HCT116 (cell line): ENCODE measurements around the gene UACA. TPM values are rescaled to one million over a fixed set of nuclear protein-coding genes. Genes with fewer than 3 reads are reported as not detected.

ENCODE experiments used
- ATAC-seq: fragments of 200-7000 bp; cut with Tn5 transposase; 2 replicates; pipeline ENCODE4 v1.9.1; 2020; ENCODE audit warnings: mild to moderate bottlenecking, moderate library complexity
- BruUV-seq: library from RNA; stranded (reverse); fragments of 400-500 nt; replicated peaks from 2 replicates; lab custom pipeline; 2021; lab: Mats Ljungman, UMichigan
- CTCF ChIA-PET: fragments of 300-600 bp; sonication (Branson Sonifier 250); formaldehyde crosslinking; loops from one replicate; lab custom pipeline; 2021; ENCODE audit warnings: antibody characterized with exemption; lab: Charles Lee
- POLR2A ChIA-PET: fragments of 300-600, 350-600 bp; sonication (Branson Sonifier 250); formaldehyde crosslinking; loops from one replicate; lab custom pipeline; 2021; ENCODE audit warnings: antibody characterized with exemption; lab: Charles Lee
- RAD21 ChIA-PET, 2 experiments: fragments of 300-600 bp; sonication (Branson Sonifier 250); formaldehyde crosslinking; loops; one replicate each; lab custom pipeline; 2023; ENCODE audit warnings: low total read pairs in 2 of 2; ENCODE audit not compliant: uncharacterized antibody in 2 of 2, unreplicated experiment in 2 of 2, low non-redundant PET in 1 of 2; lab: Charles Lee
- DNase-seq: peaks from one replicate; pipeline ENCODE4 v3.0.0-alpha.2; 2010; ENCODE audit warnings: low read depth, low spot score
- H2AFZ ChIP-seq: fragments of 200-600 bp; shearing (Covaris generic), sonication (generic); 2 replicates; pipeline ENCODE4 v1.6.1; 2017; ENCODE audit warnings: low read depth, mixed run types, mixed read lengths, antibody characterized with exemption, low read length; ENCODE audit not compliant: poor library complexity, severe bottlenecking
- H3K27ac ChIP-seq: 2 replicates; pipeline ENCODE4 v1.5.1; 2012; ENCODE audit warnings: low read depth, low read length
- H3K27me3 ChIP-seq: fragments of 200-600 bp; sonication (generic); 2 replicates; pipeline ENCODE4 v1.6.1; 2016; ENCODE audit warnings: mixed run types, low read length, mixed read lengths; ENCODE audit not compliant: insufficient read depth
- H3K36me3 ChIP-seq, 2 experiments: fragments of 200-500 bp in 1 of 2; fragments of 200-600 bp in 1 of 2; sonication (Bioruptor generic) in 1 of 2; sonication (generic) in 1 of 2; 2 replicates each; pipeline versions ENCODE4 v1.5.1 to v1.6.1; 2014 to 2016; ENCODE audit warnings: low read length in 2 of 2, inconsistent platforms in 1 of 2, mixed read lengths in 1 of 2, mixed run types in 1 of 2; ENCODE audit not compliant: insufficient read depth in 2 of 2, control insufficient read depth in 1 of 2
- H3K4me1 ChIP-seq, 2 experiments: fragments of 200-600 bp in 1 of 2; sonication (generic) in 1 of 2; 2 replicates each; pipeline versions ENCODE4 v1.5.1 to v1.6.1; 2012 to 2017; ENCODE audit warnings: low read length in 2 of 2, inconsistent platforms in 1 of 2, mild to moderate bottlenecking in 1 of 2, mixed read lengths in 1 of 2, mixed run types in 1 of 2, moderate library complexity in 1 of 2; ENCODE audit not compliant: insufficient read depth in 2 of 2, control insufficient read depth in 1 of 2
- H3K4me2 ChIP-seq: fragments of 200-600 bp; sonication (generic); 2 replicates; pipeline ENCODE4 v1.6.1; 2017; ENCODE audit warnings: mixed run types, low read length, mixed read lengths
- H3K4me3 ChIP-seq, 2 experiments: fragments of 200-600 bp in 1 of 2; sonication (generic) in 1 of 2; replicated peaks in 1 of 2; 2 replicates each; pipeline ENCODE4 v1.5.1; 2011 to 2016; ENCODE audit warnings: low read length in 2 of 2, control low read depth in 1 of 2, low read depth in 1 of 2, mild to moderate bottlenecking in 1 of 2, mixed read lengths in 1 of 2, mixed run types in 1 of 2
- H3K79me2 ChIP-seq: fragments of 200-600 bp; sonication (generic); 2 replicates; pipeline ENCODE4 v1.6.1; 2017; ENCODE audit warnings: mild to moderate bottlenecking, mixed run types, low read length, moderate library complexity, mixed read lengths; ENCODE audit not compliant: insufficient read depth
- H3K9ac ChIP-seq: fragments of 200-600 bp; sonication (generic); 2 replicates; pipeline ENCODE4 v1.6.1; 2016; ENCODE audit warnings: low read length, mixed read lengths
- H3K9me2 ChIP-seq: fragments of 200-600 bp; sonication (generic), shearing (Covaris generic); 2 replicates; pipeline ENCODE4 v1.6.1; 2017; ENCODE audit warnings: mixed run types, mild to moderate bottlenecking, moderate library complexity; ENCODE audit not compliant: insufficient read depth
- H3K9me3 ChIP-seq, 2 experiments: fragments of 200-500 bp in 1 of 2; fragments of 200-600 bp in 1 of 2; sonication (Bioruptor generic) in 1 of 2; sonication (generic) in 1 of 2; 2 replicates each; pipeline ENCODE4 v1.6.1; 2014 to 2017; ENCODE audit warnings: low read length in 2 of 2, mixed read lengths in 2 of 2, inconsistent platforms in 1 of 2, low read depth in 1 of 2, mild to moderate bottlenecking in 1 of 2, mixed run types in 1 of 2, moderate library complexity in 1 of 2; ENCODE audit not compliant: control insufficient read depth in 1 of 2, insufficient read depth in 1 of 2
- H4K20me1 ChIP-seq: fragments of 200-600 bp; sonication (generic), shearing (Covaris generic); 2 replicates; pipeline ENCODE4 v1.6.1; 2017; ENCODE audit warnings: mixed run types, mild to moderate bottlenecking, moderate library complexity; ENCODE audit not compliant: insufficient read depth
- ATF3 ChIP-seq: IDR thresholded peaks from 2 replicates; pipeline ENCODE4 v1.6.1; 2012
- EGR1 ChIP-seq: IDR thresholded peaks from 2 replicates; pipeline ENCODE4 v1.6.1; 2012; ENCODE audit warnings: low read depth
- EZH2 ChIP-seq: fragments of 200-600 bp; sonication (generic); IDR thresholded peaks from 2 replicates; pipeline ENCODE4 v1.6.1; 2017; ENCODE audit warnings: antibody characterized with exemption, mixed run types
- EZH2phosphoT487 ChIP-seq: fragments of 200-600 bp; IDR thresholded peaks from 2 replicates; pipeline ENCODE4 v1.6.1; 2018; ENCODE audit warnings: antibody characterized with exemption, borderline replicate concordance
- JUND ChIP-seq: IDR thresholded peaks from 2 replicates; pipeline ENCODE4 v1.6.1; 2012
- MAX ChIP-seq: IDR thresholded peaks from 2 replicates; pipeline ENCODE4 v1.6.1; 2012
- POLR2A ChIP-seq: IDR thresholded peaks from 2 replicates; pipeline ENCODE4 v1.7.0; 2011; ENCODE audit warnings: borderline replicate concordance; ENCODE audit not compliant: insufficient read depth, insufficient read length; ENCODE audit errors: extremely low read depth
- POLR2AphosphoS5 ChIP-seq: IDR thresholded peaks from 2 replicates; pipeline ENCODE4 v1.6.1; 2011; ENCODE audit warnings: mild to moderate bottlenecking, low read depth, low read length, moderate library complexity
- RAD21 ChIP-seq: IDR thresholded peaks from 2 replicates; pipeline ENCODE4 v1.6.1; 2012; ENCODE audit warnings: low read depth, mild to moderate bottlenecking
- REST ChIP-seq: IDR thresholded peaks from 2 replicates; pipeline ENCODE4 v1.6.1; 2012; ENCODE audit warnings: low read depth
- ZBTB33 ChIP-seq: IDR thresholded peaks from 2 replicates; pipeline ENCODE4 v1.6.1; 2011; ENCODE audit warnings: mild to moderate bottlenecking, low read length, moderate library complexity; ENCODE audit not compliant: insufficient replicate concordance; ENCODE audit errors: extremely low read depth
- intact Hi-C: fragments of 100-400 bp; cut with micrococcal nuclease; formaldehyde crosslinking; loops from 2 replicates; pipeline ENCODE4 v1.10.0; 2022
- total RNA-seq: library from RNA; stranded (reverse); gene quantifications from one replicate; pipeline ENCODE4 v1.2.1, GENCODE V29; 2021; ENCODE audit not compliant: unreplicated experiment

UACA gene
- total RNA-seq, 1 experiment from 2014 or later, result 47.4 TPM

GRCh38 chr15:70618929-70619328 lies 144.4 kb downstream of the UACA start:
- CTCF ChIA-PET, result no interaction called here
- no peak for DNase-seq

More at GRCh38 chr15:70618929-70619328, 144.4 kb downstream of the UACA start:
- RAD21 ChIA-PET, result no interaction called here
- intact Hi-C loops, result no loop called here
- no peaks in the 10 kb centered on the region for H3K36me3 ChIP-seq
- no peak overlapping the region for H3K9ac ChIP-seq
- H3K27me3 ChIP-seq, result no peaks in the 10 kb centered on the region
- H3K4me1 ChIP-seq, result no peaks in the 10 kb centered on the region
- no peak overlapping the region for H3K27ac ChIP-seq
- peaks cover 0 to 3% of the 10 kb centered on the region in 2 experiments; a peak in 1 of 4 replicates for H3K9me3 ChIP-seq
- TF ChIP-seq ZBTB33, result no peak
- no peak for TF ChIP-seq JUND
- no peak for TF ChIP-seq ATF3
- TF ChIP-seq MAX, result no peak
- no peak for TF ChIP-seq POLR2A
- no peak for TF ChIP-seq RAD21
- no peak for TF ChIP-seq REST
- TF ChIP-seq EGR1, result no peak
- no peak for TF ChIP-seq EZH2phosphoT487
- TF ChIP-seq POLR2AphosphoS5, result no peak
- TF ChIP-seq EZH2, result no peak
- ATAC-seq, result no peak
- no peak overlapping the region for H3K4me3 ChIP-seq
- POLR2A ChIA-PET, result no interaction called here
- H4K20me1 ChIP-seq, result no peaks in the 10 kb centered on the region
- no TSS peak for BruUV-seq
- H2AFZ ChIP-seq, result no peak overlapping the region
- H3K4me2 ChIP-seq, result no peak overlapping the region
- H3K9me2 ChIP-seq, result no peaks in the 10 kb centered on the region
- H3K79me2 ChIP-seq, result no peaks in the 10 kb centered on the region
